ENCODE results near the gene POC1B. TPM values are rescaled to one million over a fixed set of nuclear protein-coding genes. Genes with fewer than 3 reads are reported as not detected.

Gene POC1B
- total RNA-seq, 1 experiment from 2014 or later = 17.8 TPM

GRCh38 chr12:89469361-89469760 is 56.5 kb downstream of the POC1B start:
- ChIA-PET POLR2A (no interaction called here), CTCF (interaction anchor here (0.7 to 1.1 kb wide), 2 partner anchors 55 to 450 kb away, joined by 3 read pairs; partner anchors contain the start of gene GALNT4)
- no peaks in the 10 kb centered on the region for H3K27me3 Mint-ChIP-seq (ENCODE audit: low read depth)
- no peaks in the 10 kb centered on the region for H3K9me3 Mint-ChIP-seq
- H3K4me1 Mint-ChIP-seq = no peaks in the 10 kb centered on the region
- no peaks in the 10 kb centered on the region for H3K36me3 Mint-ChIP-seq
- no peak overlapping the region for H3K27ac Mint-ChIP-seq
- no peak overlapping the region for H3K4me3 Mint-ChIP-seq
- TF ChIP-seq ERG (CRISPR knock-in tag; IDR thresholded peaks at IDR 0.05) (no peak), GRHL2 (CRISPR knock-in tag; IDR thresholded peaks at IDR 0.05; ENCODE audit: insufficient replicate concordance, severe bottlenecking) (no peak), NFYB (CRISPR knock-in tag; conservative IDR thresholded peaks at IDR 0.05; ENCODE audit: low read depth) (no peak), AR (CRISPR knock-in tag; IDR thresholded peaks at IDR 0.05) (no peak), USF1 (CRISPR knock-in tag; IDR thresholded peaks at IDR 0.05) (no peak), TEAD4 (CRISPR knock-in tag; IDR thresholded peaks at IDR 0.05) (no peak), MAX (CRISPR knock-in tag; IDR thresholded peaks at IDR 0.05) (no peak), JUN (CRISPR knock-in tag; IDR thresholded peaks at IDR 0.05) (no peak), NFE2L1 (CRISPR knock-in tag; IDR thresholded peaks at IDR 0.05) (no peak), FOXK1 (CRISPR knock-in tag; IDR thresholded peaks at IDR 0.05) (no peak), E2F1 (CRISPR knock-in tag; IDR thresholded peaks at IDR 0.05) (no peak), TCF7 (CRISPR knock-in tag; IDR thresholded peaks at IDR 0.05; ENCODE audit: low read depth) (no peak), ZNF317 (CRISPR knock-in tag; IDR thresholded peaks at IDR 0.05; ENCODE audit: borderline replicate concordance, low read depth) (no peak), TP53 (CRISPR knock-in tag; IDR thresholded peaks at IDR 0.05) (no peak), ATF2 (CRISPR knock-in tag; IDR thresholded peaks at IDR 0.05; ENCODE audit: borderline replicate concordance, low read depth) (no peak), SOX15 (CRISPR knock-in tag; IDR thresholded peaks at IDR 0.05) (no peak)
- no peak for DNase-seq (ENCODE audit: low spot score)
- ATAC-seq = no peak

GRCh38 chr12:89468648-89469326 is 57.1 kb downstream of the POC1B start:
- Mint-ChIP-seq H3K9me3 (no peaks in the 10 kb centered on the region), H3K36me3 (no peaks in the 10 kb centered on the region), H3K27ac (no peak overlapping the region), H3K4me3 (no peak overlapping the region), H3K27me3 (ENCODE audit: low read depth) (no peaks in the 10 kb centered on the region), H3K4me1 (no peaks in the 10 kb centered on the region)
- ChIA-PET POLR2A (no interaction called here), CTCF (interaction anchor here (2.0 to 2.1 kb wide), 2 partner anchors 9 to 451 kb away, joined by 4 to 5 read pairs; no protein-coding TSS in a partner anchor)
- ATAC-seq = no peak
- DNase-seq (ENCODE audit: low spot score) = no peak
- no peak for TF ChIP-seq ATF3 (CRISPR knock-in tag; conservative IDR thresholded peaks at IDR 0.05)
- TF ChIP-seq PRDM15 (CRISPR knock-in tag; IDR thresholded peaks at IDR 0.05) = no peak
- no peak for TF ChIP-seq AFF4 (CRISPR knock-in tag; IDR thresholded peaks at IDR 0.05; ENCODE audit: borderline replicate concordance)

Measured in WTC11 (cell line).